GM12878 (cell line): ENCODE results near the gene MEF2D. TPM values are rescaled to one million over a fixed set of nuclear protein-coding genes. Genes with fewer than 3 reads are reported as not detected.

ENCODE experiments used
- ATAC-seq: fragments of 200-7000 bp; cut with Tn5 transposase; 3 replicates; pipeline ENCODE4 v1.9.1; 2020; ENCODE audit warnings: mild to moderate bottlenecking, moderate library complexity
- BruUV-seq: library from RNA; stranded (reverse); fragments of 400-500 nt; replicated peaks from 2 replicates; lab custom pipeline; 2021; lab: Mats Ljungman, UMichigan
- CTCF ChIA-PET: fragments of 300-600 bp; sonication (Branson Sonifier 250); formaldehyde crosslinking; extraction: SDS; loops from one replicate; lab custom pipeline; 2021; ENCODE audit warnings: inconsistent platforms; lab: Yijun Ruan, JAX
- POLR2A ChIA-PET: fragments of 350-600 bp; formaldehyde crosslinking; extraction: SDS; loops from one replicate; lab custom pipeline; 2021; ENCODE audit warnings: inconsistent platforms; lab: Charles Lee
- RAD21 ChIA-PET: fragments of 300-600 bp; sonication (Branson Sonifier 250); formaldehyde crosslinking; loops from one replicate; lab custom pipeline; 2023; ENCODE audit warnings: antibody characterized with exemption; ENCODE audit not compliant: unreplicated experiment; lab: Charles Lee
- SMC1A ChIA-PET: fragments of 300-600 bp; sonication (Branson Sonifier 250); formaldehyde crosslinking; loops from one replicate; lab custom pipeline; 2023; ENCODE audit not compliant: unreplicated experiment, uncharacterized antibody; lab: Charles Lee
- DNase-seq: peaks from one replicate; pipeline ENCODE4 v3.0.0-alpha.2; 2011; ENCODE audit warnings: low read depth, low spot score
- FAIRE-seq: peaks from 3 replicates; lab custom pipeline; 2011; peaks lifted over from hg19 to GRCh38; lab: Jason Lieb, UNC
- H2AFZ ChIP-seq: 2 replicates; pipeline ENCODE4 v1.6.0; 2011; ENCODE audit warnings: low read depth, low read length, control low read depth; ENCODE audit not compliant: control insufficient read depth
- H3K27ac ChIP-seq: 2 replicates; pipeline ENCODE4 v1.5.1; 2011; ENCODE audit warnings: control low read depth; ENCODE audit not compliant: control insufficient read depth, insufficient read depth
- H3K27me3 ChIP-seq, 2 experiments: replicated peaks in 1 of 2; 2 replicates each; pipeline versions ENCODE4 v1.6.0 to v1.6.1; 2011; ENCODE audit warnings: low read length in 1 of 2; ENCODE audit not compliant: control insufficient read depth in 2 of 2, insufficient read depth in 2 of 2
- H3K36me3 ChIP-seq, 2 experiments: 2 replicates each; pipeline ENCODE4 v1.5.1; 2011; ENCODE audit warnings: low read length in 1 of 2; ENCODE audit not compliant: control insufficient read depth in 2 of 2, insufficient read depth in 2 of 2
- H3K4me1 ChIP-seq: 2 replicates; pipeline ENCODE4 v1.6.1; 2011; ENCODE audit warnings: mild to moderate bottlenecking, low read length, moderate library complexity, mixed read lengths; ENCODE audit not compliant: control insufficient read depth, insufficient read depth
- H3K4me2 ChIP-seq: 2 replicates; pipeline ENCODE4 v1.6.0; 2011; ENCODE audit warnings: control low read depth; ENCODE audit not compliant: control insufficient read depth, insufficient read depth
- H3K4me3 ChIP-seq: fragments of 200-600 bp; sonication (generic); 2 replicates; pipeline ENCODE4 v1.5.1; 2016
- H3K79me2 ChIP-seq: 2 replicates; pipeline ENCODE4 v1.6.0; 2011; ENCODE audit warnings: low read length; ENCODE audit not compliant: control insufficient read depth, insufficient read depth
- H3K9ac ChIP-seq: 2 replicates; pipeline ENCODE4 v1.8.0; 2011; ENCODE audit warnings: low read length, control low read depth, mixed read lengths; ENCODE audit not compliant: control insufficient read depth, insufficient read depth
- H3K9me3 ChIP-seq: replicated peaks from 3 replicates; pipeline ENCODE4 v1.5.1; 2011; ENCODE audit warnings: mild to moderate bottlenecking, low read length; ENCODE audit not compliant: control insufficient read depth, insufficient read depth
- H4K20me1 ChIP-seq: 2 replicates; pipeline ENCODE4 v1.6.0; 2011; ENCODE audit not compliant: control insufficient read depth, insufficient read depth
- ASH2L ChIP-seq: fragments of 300-600, 200-600 bp; sonication (generic); IDR thresholded peaks from 2 replicates; pipeline ENCODE4 v1.6.1; 2017; ENCODE audit warnings: low read depth, mild to moderate bottlenecking, borderline replicate concordance
- BMI1 ChIP-seq: fragments of 450-650 bp; IDR thresholded peaks from 2 replicates; pipeline ENCODE4 v1.6.1; 2016; ENCODE audit warnings: mild to moderate bottlenecking, moderate library complexity, borderline replicate concordance
- CREB1 ChIP-seq: IDR thresholded peaks from 2 replicates; pipeline ENCODE4 v1.6.1; 2012; ENCODE audit warnings: low read depth, mild to moderate bottlenecking, inconsistent platforms
- CREM ChIP-seq: IDR thresholded peaks from 2 replicates; pipeline ENCODE4 v1.6.1; 2014; ENCODE audit warnings: antibody characterized with exemption, low read depth
- CTCF ChIP-seq, 3 experiments: IDR thresholded peaks in 2 of 3; conservative IDR thresholded peaks in 1 of 3; 2 replicates each; pipeline ENCODE4 v1.5.1; 2011; ENCODE audit warnings: low read depth in 3 of 3, low read length in 3 of 3, mild to moderate bottlenecking in 3 of 3, control low read depth in 2 of 3, moderate library complexity in 2 of 3, inconsistent platforms in 1 of 3, mixed read lengths in 1 of 3; ENCODE audit not compliant: control insufficient read depth in 2 of 3, insufficient read depth in 1 of 3; ENCODE audit errors: extremely low read depth in 1 of 3
- ETV6 ChIP-seq, 2 experiments: fragments of 450-650 bp in 1 of 2; IDR thresholded peaks in 1 of 2; conservative IDR thresholded peaks in 1 of 2; 2 replicates each; pipeline ENCODE4 v1.6.1; 2014; ENCODE audit warnings: antibody characterized with exemption in 1 of 2, borderline replicate concordance in 1 of 2, low read depth in 1 of 2, mild to moderate bottlenecking in 1 of 2, moderate library complexity in 1 of 2
- MTA2 ChIP-seq: fragments of 450-650 bp; IDR thresholded peaks from 2 replicates; pipeline ENCODE4 v1.6.1; 2016; ENCODE audit warnings: low read depth, mild to moderate bottlenecking, moderate library complexity
- RUNX3 ChIP-seq: IDR thresholded peaks from 2 replicates; pipeline ENCODE4 v1.6.1; 2012; ENCODE audit warnings: low read length, inconsistent platforms
- SPI1 ChIP-seq: IDR thresholded peaks from 2 replicates; pipeline ENCODE4 v1.6.1; 2011; ENCODE audit warnings: low read depth, mild to moderate bottlenecking, low read length, moderate library complexity, borderline replicate concordance; ENCODE audit not compliant: insufficient read depth
- SREBF2 ChIP-seq: IDR thresholded peaks from 2 replicates; pipeline ENCODE4 v1.6.1; 2012; ENCODE audit warnings: mild to moderate bottlenecking, low read length
- ZNF384 ChIP-seq: IDR thresholded peaks from 2 replicates; pipeline ENCODE4 v1.6.1; 2012; ENCODE audit warnings: low read depth, mild to moderate bottlenecking, low read length, improper control_type of control experiment, borderline replicate concordance
- WGBS: methylation state at CpG from one replicate; pipeline ENCODE4 v1.1.6; 2016; ENCODE audit warnings: low lambda C conversion rate; ENCODE audit not compliant: insufficient replicate concordance, insufficient coverage; ENCODE audit errors: missing lambda C conversion rate; 5-methylcytosine and 5-hydroxymethylcytosine counted together
- in situ Hi-C: fragments of 300-500 bp; cut with MboI; formaldehyde crosslinking; loops from 9 replicates; pipeline ENCODE4 v1.14.3; 2018; ENCODE audit warnings: mixed read lengths
- intact Hi-C: fragments of 100-400 bp; cut with micrococcal nuclease; formaldehyde crosslinking; loops from one replicate; pipeline ENCODE4 v1.14.2; 2022; ENCODE audit not compliant: unreplicated experiment
- polyA plus RNA-seq, 11 experiments: library from polyadenylated mRNA; depleted of rRNA in 4 of 11; unstranded in 6 of 11; stranded (reverse) in 5 of 11; fragments of >200 nt; fragmentation: Nextera tagmentation in 4 of 11; fragmentation: Illumina TruSeq in 1 of 11; extraction: Ambion mirVana in 4 of 11; extraction: Trizol in 1 of 11; gene quantifications; 1 replicate in 1 of 11; 2 replicates in 10 of 11; pipeline versions ENCODE4 v1.2.1 to v1.2.3, GENCODE V29; 2011 to 2016; ENCODE audit warnings: inconsistent platforms in 2 of 11, missing spikeins in 2 of 11, low read depth in 1 of 11
- total RNA-seq, 4 experiments: library from RNA; depleted of rRNA in 3 of 4; stranded (reverse); fragments of >200 nt in 3 of 4; fragmentation: Illumina TruSeq in 1 of 4; extraction: Trizol in 1 of 4; gene quantifications; 2 replicates each; pipeline versions ENCODE4 v1.2.1 to v1.2.3, GENCODE V29; 2013 to 2021
- TF ChIP-seq, protein P1 (sequence below): fragments of 450-650 bp; IDR thresholded peaks from 2 replicates; pipeline ENCODE4 v1.6.1; 2018; ENCODE audit warnings: borderline replicate concordance, mild to moderate bottlenecking; ENCODE audit not compliant: partially characterized antibody
- TF ChIP-seq, protein P2 (sequence below): fragments of 450-650 bp; IDR thresholded peaks from 2 replicates; pipeline ENCODE4 v1.6.1; 2017; ENCODE audit warnings: mild to moderate bottlenecking, low read depth, inconsistent platforms; ENCODE audit not compliant: poor library complexity, severe bottlenecking

MEF2D gene
- total and polyA plus RNA-seq, 10 of the 15 experiments (the other 5 are each of a cell fraction or from before 2014, with no cell fraction given) = 0.61 to 53.0 (median 15.2) TPM

- H3K4me2 ChIP-seq = no peak overlapping the region
- H3K9ac ChIP-seq = no peak overlapping the region
- FAIRE-seq = peak; percentile 57
- no peaks in the 10 kb centered on the region; the same call in 1 of the 2 replicates for H4K20me1 ChIP-seq
- no peak overlapping the region for H3K4me3 ChIP-seq
- H3K79me2 ChIP-seq = no peaks in the 10 kb centered on the region
- no peak for DNase-seq
- H3K27ac ChIP-seq = no peak overlapping the region
- ChIA-PET SMC1A (no interaction called here), CTCF (no interaction called here), POLR2A (no interaction called here), RAD21 (no interaction called here)
- no TSS peak for BruUV-seq
- intact Hi-C loops (no loop called here), in situ Hi-C loops (no loop called here)
- no peaks in the 10 kb centered on the region for H3K9me3 ChIP-seq
- no peaks in the 10 kb centered on the region; the same call in none of the 2 replicates for H3K4me1 ChIP-seq
- WGBS = 10% methylated on average over 7 of the region's 7 CpGs
- no peak overlapping the region for H2AFZ ChIP-seq
- H3K36me3 ChIP-seq = no peaks in the 10 kb centered on the region
- ATAC-seq = no peak
- peaks cover 35 to 71% of the 10 kb centered on the region in 2 experiments for H3K27me3 ChIP-seq
- no peak for TF ChIP-seq CTCF (IDR thresholded peaks at IDR 0.05 in 2 of 3, conservative IDR thresholded peaks at IDR 0.05 in 1 of 3; ENCODE audit: control insufficient read depth in 2 of 3, extremely low read depth in 1 of 3, insufficient read depth in 1 of 3, low read depth in 3 of 3, low read length in 3 of 3)
- no peak for TF ChIP-seq SPI1
- no peak for TF ChIP-seq BMI1
- no peak for TF ChIP-seq CREB1
- peak; percentile 22; the same call in 1 of the 2 replicates for TF ChIP-seq RUNX3
- no peak for TF ChIP-seq CREM
- TF ChIP-seq, protein P1, sequence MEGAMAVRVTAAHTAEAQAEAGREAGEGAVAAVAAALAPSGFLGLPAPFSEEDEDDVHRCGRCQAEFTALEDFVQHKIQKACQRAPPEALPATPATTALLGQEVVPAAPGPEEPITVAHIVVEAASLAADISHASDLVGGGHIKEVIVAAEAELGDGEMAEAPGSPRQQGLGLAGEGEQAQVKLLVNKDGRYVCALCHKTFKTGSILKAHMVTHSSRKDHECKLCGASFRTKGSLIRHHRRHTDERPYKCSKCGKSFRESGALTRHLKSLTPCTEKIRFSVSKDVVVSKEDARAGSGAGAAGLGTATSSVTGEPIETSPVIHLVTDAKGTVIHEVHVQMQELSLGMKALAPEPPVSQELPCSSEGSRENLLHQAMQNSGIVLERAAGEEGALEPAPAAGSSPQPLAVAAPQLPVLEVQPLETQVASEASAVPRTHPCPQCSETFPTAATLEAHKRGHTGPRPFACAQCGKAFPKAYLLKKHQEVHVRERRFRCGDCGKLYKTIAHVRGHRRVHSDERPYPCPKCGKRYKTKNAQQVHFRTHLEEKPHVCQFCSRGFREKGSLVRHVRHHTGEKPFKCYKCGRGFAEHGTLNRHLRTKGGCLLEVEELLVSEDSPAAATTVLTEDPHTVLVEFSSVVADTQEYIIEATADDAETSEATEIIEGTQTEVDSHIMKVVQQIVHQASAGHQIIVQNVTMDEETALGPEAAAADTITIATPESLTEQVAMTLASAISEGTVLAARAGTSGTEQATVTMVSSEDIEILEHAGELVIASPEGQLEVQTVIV = no peak
- no peak for TF ChIP-seq ZNF384
- no peak for TF ChIP-seq MTA2
- TF ChIP-seq, protein P2, sequence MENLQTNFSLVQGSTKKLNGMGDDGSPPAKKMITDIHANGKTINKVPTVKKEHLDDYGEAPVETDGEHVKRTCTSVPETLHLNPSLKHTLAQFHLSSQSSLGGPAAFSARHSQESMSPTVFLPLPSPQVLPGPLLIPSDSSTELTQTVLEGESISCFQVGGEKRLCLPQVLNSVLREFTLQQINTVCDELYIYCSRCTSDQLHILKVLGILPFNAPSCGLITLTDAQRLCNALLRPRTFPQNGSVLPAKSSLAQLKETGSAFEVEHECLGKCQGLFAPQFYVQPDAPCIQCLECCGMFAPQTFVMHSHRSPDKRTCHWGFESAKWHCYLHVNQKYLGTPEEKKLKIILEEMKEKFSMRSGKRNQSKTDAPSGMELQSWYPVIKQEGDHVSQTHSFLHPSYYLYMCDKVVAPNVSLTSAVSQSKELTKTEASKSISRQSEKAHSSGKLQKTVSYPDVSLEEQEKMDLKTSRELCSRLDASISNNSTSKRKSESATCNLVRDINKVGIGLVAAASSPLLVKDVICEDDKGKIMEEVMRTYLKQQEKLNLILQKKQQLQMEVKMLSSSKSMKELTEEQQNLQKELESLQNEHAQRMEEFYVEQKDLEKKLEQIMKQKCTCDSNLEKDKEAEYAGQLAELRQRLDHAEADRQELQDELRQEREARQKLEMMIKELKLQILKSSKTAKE = no peak
- no peak for TF ChIP-seq ASH2L
- peak in 1 of 2 experiments; percentile 21; a peak in 1 of 4 replicates for TF ChIP-seq ETV6 (conservative IDR thresholded peaks at IDR 0.05 in 1 of 2, IDR thresholded peaks at IDR 0.05 in 1 of 2; ENCODE audit: borderline replicate concordance in 1 of 2, low read depth in 1 of 2)
- no peak for TF ChIP-seq SREBF2
Observed at GRCh38 chr1:156438278-156438987, 62.1 kb downstream of the MEF2D start.
